NCI-H1694 treated with DMSO at 0.1 percent for 48 hours (cell line): ENCODE measurements around the gene ANKRD13B.

Source experiments
- DNase-seq: peaks from one replicate; lab custom pipeline; 2025; lab: John Stamatoyannopoulos, UW

Gene ANKRD13B

DNA sequence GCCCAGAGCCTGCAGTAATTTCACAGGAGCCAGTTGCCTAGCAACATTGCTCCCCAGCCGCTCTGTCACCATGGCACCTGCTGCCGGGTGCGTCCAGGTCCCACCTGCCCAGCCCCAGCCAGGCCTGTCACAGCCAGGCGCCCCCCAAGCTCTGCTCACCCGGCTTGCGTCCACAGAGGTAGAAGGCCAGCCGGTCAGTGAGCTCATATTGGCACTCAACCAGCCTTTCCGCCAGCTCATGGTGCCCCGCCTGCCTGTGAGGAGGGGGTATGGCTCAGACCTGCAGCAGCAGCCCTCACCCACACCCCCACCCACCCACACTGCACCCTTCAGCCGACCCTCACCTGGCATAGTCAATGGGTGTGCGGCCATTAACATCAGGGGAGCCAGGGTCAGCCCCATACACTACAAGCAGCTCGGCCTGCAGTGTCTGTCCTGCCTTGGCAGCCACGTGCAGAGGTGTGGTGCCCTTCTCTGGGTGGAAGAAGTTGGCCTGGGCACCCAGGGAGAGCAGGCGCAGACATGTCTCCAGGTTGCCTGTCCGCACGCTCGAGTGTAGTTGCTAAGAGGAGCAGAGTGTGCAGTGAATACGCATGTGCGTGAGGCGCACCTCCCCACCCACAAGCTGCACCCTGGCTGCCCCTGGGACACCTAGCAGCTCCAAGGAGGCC lies 11.2 kb upstream of the ANKRD13B start:
- peak; percentile 23 for DNase-seq

DNA sequence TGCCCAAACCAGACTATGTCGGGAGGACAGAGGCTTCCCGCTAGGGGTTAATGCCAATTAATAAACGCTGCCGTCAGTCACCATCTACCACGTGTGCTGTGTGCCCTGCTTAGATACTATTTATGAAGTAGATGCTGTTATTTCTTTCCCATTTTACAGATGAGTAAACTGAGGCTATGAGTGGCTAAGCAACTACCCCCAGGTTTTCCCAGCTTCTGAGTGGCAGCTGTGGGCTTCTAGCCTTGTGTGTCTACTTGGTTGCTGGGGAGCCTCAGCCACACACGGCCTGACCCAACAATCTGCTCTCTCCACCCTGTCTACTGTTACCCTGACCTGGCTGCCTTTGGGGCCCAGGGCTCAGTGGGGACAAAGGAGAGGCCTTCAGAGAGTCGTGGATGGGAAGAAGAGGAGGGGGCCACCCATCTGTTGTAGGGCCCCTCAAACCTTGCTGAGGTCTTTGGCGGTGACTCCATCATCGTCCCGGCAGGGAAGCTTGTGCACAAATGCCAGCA lies 10.6 kb upstream of the ANKRD13B start:
- peak; percentile 62 for DNase-seq

DNA sequence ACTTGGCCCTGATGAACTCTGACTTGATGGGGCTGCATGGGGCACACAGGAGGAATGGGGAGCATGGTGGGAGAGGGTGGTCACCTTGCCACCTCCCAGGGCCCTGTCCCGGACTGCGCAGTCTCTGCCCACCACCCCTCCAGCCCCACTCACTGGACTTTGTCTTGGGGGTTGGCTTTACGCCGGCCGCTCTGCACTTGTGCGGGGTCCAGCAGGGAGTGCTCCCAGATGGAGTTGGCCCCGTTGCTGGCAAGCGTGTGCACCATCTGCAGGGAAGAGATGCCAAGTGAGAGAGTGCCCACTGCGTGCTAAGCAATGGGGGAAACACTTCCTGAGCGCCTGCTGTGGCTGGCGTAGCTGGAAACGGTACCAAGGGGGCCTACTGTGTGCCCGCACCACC lies 10.2 kb upstream of the ANKRD13B start:
- peak; percentile 81 for DNase-seq

GRCh38 chr17:29583324-29584248 lies 9.3 kb upstream of the ANKRD13B start:
- peak; percentile 59 for DNase-seq

DNA sequence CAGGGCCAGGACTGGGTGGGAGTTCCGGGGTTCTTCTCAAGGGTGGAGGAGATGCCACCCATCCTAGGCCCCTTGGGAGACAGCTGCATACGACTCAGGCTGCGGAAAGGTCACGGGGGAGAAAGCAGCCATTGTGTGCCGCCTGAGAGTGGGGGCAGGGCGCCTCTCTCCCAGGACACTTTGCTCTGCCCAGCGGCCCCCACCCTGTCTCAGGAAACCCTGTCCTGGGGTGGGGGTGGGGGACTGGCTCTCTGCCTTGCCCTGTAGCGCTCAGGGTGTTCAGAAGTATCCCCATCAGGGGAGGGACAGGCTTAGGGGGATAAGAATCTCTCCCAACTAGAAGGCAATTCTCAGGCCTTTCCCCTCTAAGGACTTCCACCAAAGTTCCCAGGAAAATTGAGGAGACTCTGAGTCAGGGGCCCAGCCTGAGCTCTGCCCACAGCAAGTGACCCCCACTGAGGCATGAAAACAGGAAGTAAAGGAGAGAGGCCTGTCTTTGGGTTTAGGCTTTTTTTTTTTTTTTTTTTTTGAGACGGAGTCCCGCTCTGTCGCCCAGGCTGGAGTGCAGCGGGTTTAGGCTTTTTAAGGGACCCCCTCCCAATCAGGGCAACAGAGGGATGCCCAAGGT lies 8.4 kb upstream of the ANKRD13B start:
- DNase-seq, result no peak

DNA sequence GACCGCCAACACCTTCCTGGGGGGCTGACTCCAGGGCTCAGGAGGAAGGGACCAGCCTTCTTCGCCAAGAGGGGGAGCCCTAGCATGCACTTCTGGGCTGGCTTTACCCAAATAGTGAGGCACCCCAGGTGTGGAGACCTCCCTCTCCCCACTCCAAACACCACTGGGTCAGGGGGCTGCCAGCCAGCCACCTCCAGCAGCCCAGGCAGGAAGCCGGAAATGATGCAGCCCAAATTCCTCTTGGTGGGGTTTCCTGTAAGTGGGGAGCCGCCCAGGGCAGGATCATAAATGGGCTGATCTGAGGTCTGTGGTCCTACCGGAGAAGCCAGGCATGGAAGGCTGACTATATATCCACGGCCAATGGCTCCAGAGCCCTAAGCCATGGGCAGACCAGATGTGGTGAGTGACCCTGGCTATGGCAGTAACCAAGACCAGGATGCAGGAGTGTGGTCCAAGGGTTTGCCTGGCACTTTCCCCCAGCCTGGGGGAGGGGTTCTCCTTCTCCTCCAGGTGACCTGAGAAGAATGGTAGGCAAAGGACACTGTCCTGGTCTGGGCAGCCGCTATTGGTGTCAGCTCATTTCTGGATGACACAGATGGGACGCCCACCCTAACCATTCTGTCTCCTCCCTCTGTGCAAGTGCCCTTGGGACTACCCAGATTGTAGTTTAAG lies 7.7 kb upstream of the ANKRD13B start:
- DNase-seq, result no peak

DNA sequence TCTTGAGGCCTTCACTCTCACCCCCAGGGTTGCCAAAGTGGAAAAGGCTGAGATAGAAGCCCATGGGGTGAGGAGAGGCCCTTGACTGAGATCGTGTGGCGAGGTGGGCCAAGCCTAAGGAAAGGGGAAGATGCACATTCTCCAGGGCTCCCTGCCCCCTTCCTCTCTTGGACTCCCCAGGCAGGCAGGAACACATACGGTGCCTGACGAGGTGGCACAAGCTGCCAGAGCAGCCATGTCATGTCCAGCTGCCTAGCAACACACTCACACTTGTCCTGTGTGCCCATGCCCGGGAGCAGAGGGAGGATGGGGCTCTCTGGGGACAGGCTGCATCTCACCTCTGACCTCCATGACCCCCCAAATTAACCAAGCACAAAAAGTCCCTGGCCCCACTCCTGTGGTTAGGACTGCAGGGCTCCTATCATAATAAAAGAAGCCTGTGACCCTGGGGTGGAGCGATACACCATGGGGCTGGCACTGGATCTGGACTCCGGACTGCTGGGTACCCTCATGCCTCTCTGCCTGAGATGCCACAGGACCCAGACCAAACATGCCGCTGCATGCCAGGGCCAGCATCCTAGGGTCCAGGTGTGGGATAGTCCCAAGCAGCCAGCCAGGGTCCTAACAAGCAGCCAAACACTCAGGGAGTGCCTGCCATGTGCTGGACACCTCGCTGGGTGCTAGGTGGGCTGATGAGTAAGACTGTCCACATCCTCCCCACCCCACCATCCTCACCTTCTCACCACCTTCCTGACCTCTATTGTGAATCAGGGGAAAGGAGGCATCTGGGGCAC lies 6.1 kb upstream of the ANKRD13B start:
- DNase-seq, result no peak

DNA sequence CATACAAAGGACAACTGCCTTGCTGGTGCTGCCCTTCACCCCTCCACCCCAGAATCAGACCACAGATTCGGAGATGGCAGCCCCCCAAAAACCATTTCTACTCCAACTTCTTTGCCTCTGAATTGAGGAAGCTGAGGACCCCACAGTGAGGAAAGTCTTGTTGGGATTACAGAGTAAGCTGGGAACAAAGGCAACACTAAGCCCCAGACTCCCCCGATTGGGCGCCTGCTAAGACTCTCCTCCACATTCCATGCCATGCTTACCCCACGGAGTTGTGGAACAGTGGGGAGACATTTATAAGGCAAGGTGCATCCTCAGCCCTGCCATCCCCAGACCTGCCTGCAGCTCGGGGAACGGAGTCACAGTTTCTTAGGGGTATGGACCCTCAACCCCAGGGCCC lies 5.3 kb upstream of the ANKRD13B start:
- DNase-seq, result no peak

DNA sequence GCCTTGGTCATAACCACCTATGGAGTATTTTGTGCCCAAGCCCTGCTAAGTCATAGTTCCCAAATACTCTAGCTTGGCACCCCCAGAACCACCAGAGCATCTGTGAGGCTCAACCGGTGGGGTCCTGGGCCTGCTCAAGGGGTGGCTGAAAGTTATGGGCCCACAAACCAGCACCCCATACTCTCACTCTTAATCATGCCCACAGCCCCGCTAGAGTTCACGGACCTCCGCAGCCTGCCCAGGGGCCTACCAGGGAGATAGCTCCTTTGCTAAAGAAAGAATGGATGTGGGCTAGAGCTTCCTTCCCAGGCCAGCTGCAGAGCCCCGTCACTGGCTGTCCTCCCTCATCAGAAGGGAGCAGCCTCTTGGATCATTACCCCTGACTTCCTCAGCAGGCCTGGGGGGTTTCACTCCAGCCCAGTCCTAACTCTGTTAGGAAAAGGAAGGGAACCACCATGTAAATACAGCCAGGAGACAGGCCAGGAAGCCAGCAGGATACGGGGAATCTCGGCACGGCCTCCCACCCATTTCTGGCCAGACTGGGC lies 4.8 kb upstream of the ANKRD13B start:
- DNase-seq, result no peak

GRCh38 chr17:29588562-29589411 lies 4.1 kb upstream of the ANKRD13B start:
- DNase-seq, result no peak

- peak; percentile 65 for DNase-seq
These were observed 3.2 kb upstream of the ANKRD13B start, which contains the start of gene GIT1 for GRCh38 chr17:29589524-29590410. TSS of gene GIT1 (minus strand) at chr17:29589648. CDS start at chr17:29589378, 270 bp downstream.

DNA sequence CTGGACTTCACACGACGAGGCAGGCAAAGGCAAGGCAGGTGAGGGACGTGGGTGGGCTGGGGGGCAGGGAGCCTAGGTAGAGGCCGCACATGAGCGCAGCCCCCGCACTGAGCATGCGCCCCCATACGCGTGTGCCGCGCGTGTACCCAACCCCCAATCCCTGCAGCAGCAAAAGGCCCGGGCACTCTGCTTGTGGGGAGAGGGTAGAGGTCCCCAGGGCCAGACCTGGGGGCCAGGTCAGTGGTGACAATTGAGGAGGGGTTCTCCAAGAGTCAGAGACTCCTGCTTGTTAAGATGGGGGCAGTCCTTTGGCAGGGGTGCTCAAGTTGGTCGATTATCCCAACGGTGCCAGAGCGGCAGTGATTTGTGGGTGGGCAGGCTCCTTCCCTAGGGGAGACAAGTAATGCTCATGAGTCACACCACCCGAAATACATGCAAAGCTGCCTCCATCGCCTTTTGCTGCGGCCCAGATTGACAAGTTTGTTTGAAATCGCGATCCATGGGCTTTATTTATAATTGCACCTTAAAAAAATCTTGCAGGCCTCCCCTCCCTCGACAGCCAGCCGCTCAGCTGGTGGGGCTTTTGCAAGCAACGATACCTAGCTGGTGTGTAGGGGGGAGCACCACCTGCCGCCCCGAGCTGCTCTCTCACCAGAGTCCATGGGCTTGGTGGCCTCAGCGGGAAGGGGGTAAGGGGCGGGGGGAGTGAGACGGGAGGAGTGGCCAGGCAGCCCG lies 2.4 kb upstream of the ANKRD13B start:
- peak; percentile 67 for DNase-seq

DNA sequence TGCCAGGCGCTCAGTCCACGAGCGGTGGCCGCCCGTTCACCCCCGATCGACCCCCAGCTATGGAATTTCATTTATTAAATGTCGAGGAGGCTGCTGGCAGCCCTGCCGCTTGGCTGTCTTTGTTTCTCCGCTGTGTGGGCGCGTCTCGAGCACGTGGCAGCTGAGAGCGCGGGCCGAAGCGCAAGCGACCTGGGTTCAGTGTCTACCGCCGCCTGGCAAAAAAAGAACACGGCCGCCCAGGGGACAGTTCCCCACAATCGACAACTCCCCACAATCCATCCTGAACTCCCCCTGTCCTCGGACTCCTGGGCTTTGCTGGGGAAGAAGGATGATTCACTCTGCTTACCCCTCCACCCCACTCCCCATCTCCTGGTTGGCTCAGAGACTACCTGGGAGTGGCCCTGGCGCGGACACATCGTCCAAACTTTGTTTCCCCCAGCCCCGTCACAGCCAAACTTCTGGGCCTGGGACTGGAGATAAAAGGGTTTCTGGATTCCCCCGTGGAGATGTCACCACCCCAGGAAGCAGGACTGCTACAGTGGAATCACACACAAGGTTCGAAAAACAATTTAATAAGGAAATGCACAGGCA lies 1.7 kb upstream of the ANKRD13B start:
- peak; percentile 93 for DNase-seq

DNA sequence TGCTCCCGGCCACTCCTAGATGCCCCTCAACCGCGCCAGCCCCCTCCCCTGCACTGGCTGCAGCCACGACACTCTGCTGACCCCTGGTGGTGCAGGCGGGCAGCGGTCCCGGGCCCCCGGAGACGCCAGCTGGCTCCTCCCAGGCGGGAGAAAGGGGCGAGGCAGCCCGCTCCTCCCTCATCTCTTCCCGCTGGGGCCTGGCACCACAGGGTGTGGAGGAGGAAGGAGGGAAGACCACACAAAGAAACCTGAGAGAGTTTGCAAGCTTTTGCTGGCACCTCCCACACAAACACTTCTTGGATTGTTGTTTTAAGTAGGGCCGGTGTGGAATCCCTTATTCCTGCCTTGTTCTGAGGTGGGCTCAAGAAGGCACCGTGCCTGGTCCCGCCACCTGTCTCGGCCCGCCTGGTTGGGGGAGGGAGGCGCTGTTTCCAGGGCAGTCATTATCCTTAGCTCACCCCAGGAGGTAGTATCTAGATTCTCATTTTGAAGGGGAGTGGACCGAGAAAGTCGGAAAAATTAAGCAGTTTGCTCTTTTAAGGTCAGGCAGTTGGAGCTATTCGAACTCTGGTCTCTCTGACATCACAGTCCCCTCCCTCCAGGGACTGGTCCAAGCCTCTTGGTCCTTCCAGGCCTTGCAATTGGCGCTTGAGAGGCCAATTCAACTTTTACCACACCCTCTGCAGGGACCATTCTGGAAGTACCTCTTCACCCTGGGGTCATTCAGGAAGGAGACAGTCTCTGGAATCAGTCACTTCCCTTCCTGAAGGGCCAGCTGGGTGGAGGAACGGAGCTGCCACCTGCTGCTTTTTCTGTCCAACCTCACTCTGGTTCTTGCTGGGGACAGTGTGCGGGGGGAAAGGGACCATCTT lies 959 bp upstream of the ANKRD13B start:
- peak; percentile 93 for DNase-seq

DNA sequence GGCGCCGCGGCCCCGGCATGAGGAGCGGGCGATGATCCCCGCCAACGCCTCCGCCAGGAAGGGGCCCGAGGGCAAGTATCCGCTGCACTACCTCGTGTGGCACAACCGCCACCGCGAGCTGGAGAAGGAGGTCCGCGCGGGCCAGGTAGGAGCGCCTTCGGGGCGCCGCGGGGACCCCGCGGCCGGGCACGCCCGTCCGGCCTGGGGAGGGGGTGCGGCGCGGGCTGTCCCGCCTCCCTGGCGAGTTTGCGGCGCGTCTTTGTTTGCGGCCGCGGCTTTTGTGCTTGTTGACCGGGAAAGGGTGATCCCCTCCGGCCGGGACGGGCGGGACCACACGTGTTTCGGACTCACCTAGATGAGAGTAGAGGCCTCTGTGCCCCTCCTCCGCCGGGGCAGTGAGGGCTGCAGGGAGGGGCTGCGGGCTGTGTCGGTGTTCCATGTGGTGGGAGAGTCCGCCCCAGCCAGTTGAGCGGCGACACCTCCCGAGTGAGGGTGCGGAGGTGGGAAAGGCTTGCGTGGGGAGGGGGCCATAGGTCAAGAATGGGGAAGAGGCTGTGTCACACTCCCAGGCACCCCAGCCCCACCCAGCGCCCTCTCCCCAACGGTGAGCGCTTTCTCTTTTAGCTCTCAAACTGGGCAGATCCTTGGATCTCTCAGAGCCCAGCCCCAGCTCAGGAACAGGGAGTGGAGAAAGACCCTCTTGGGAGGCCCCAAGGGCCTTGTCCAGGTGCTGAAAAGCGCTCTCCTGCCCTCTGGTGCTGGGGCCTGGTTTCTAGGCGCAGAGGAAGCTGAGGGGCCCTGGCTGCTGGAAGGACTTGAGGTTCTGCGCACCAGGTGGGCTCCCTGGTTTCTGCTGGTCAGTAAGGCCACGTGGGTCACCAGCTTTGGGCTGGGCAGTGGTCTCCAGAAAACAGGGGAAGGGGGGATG lies 923 bp downstream of the ANKRD13B start:
- DNase-seq, result no peak
